GM18907 (cell line): ENCODE measurements around the gene PHTF2.
"Not testable (repeated sequence)": the region's sequence is repeated elsewhere in the genome, so short reads cannot be mapped to it uniquely, and the experiment has no call there.

Source experiments
- ATAC-seq: cut with Tn5 transposase; IDR thresholded peaks from one replicate; pipeline ENCODE4 v1.9.1; 2021; ENCODE audit warnings: mild to moderate bottlenecking, moderate library complexity; ENCODE audit not compliant: unreplicated experiment

PHTF2 gene

DNA sequence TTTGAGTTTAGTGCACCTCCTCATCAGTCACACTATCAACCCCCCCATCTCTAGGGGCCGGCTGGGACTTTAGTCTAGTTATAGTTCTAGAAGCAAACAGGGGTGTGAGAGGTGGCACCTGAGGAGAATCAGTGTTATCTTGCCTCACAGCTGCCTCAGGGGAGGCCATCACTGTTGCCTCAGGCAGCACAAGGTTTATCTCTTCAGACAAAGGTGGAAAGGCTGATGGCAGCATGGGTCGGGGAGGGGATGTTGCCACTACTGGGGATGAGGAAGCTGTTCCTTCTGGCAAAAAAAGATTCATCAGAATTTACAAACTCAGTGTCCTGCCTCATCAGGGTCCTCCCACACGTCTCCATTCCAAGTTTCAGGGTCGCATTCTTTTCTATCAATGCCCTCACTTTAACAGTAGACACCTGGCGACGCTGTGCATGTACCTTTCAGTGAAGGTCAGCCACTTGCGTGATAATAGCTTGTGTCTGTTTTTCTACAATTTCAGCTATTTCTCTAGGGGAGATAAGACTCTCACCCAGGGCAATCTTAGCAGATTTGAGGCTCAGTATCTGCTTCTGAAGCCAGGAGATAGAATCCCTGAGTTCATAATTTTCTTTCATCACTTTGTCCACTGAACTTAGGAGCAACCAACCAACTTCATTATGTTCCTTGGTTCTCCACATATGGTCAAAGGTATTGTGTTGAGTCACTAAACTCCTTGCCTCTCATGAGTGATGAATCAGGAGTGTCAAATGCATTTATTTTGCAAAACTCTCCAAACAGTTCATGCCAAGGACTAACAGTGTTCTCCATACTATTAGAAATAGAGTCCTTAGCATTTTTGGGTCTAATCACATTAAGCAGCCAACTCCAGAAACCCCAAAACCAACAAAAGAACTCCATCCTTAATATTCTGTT, 75.1 kb downstream of the PHTF2 start:
- not testable (repeated sequence) for ATAC-seq

DNA sequence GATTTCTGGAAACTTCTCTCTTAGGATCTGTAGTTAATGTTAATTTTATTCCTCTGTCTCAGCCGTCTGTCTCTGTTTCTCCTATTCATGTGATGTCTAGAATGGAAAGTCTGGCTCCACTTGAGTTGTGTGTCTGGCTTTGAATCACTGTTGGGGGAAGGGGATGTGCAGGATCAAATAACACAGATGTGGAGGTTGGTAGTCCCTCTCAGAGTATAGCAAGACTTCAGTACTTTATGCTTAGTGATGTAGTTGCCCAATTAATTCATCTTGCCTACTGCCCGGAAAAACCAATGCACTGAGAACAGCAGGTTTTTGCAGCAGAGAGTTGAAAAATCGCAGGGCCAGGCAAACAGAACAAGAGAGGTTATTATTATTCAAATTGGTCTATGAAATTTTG, 79.2 kb downstream of the PHTF2 start:
- ATAC-seq: no peak

DNA sequence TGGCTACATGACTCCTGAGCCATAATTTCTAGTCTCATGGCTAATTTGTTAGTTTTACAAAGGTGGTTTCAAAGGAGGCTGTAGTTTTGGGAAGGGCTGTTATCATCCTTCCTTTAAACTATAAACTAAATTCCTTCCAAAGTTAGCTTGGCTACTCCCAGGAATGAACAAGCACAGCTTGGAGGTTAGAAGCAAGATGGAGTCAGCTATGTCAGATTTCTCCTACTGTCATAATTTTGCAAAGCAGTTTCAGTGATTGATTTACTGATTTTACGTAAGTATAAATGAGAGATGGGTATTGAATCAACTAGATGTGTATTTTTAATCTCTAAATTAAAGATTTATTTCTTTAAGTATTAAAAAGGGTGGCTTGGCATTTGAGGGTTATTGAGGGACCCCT, 79.9 kb downstream of the PHTF2 start:
- no peak for ATAC-seq

DNA sequence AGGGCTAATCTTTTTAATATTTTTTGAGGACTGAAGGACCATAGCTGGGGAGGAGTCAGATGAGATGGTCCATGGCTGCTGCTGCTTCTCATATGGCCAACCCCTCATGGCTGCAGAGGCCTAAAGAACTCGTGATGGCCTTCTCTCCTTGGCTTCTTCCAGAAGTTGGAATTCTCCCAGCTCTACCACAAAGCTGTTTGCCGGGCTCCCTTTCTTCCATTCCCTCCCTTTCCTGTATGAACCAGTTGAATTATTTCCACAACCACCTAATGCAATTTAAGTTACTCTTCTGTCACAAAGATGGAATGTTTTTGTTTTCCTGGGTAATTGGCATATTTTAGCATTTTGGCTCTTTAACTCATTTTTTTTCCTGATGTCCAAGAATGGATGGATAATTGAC, 80.7 kb downstream of the PHTF2 start:
- ATAC-seq: no peak

DNA sequence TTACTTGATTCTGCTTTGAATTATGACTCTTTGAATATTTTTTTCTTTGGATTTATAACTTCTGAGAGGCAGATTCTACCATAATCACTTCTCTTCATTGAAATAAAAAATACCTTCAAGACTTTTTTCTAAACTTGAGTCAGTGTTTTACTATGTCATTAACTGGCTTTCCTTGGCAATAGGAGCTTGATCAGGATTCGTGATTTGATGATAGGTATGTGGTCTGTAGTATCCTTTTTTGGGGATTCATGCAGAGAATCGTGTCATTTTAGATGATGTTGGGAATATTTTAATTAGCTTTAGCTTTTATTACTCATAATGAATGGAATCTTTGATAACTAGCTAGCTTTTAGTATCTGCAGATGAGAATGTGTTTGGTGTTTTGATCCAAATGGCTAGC, 83.3 kb downstream of the PHTF2 start:
- ATAC-seq: no peak

DNA sequence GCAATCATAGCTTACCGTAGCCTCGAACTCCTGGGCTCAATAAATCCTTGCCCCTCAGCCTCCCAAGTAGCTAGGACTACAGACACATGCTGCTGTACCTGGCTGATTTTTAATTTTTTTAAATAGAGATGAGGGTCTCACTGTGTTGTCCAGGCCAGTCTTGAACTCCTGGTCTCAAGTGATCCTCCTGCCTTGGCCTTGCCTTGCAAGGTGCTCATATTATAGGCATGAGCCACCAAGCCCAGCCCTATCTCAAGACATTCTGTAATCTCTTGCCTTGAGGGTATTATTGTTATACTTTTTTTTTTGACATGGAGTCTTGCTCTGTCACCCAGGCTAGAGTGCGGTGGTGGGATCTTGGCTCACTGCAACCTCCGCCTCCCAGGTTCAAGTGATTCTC, 86.6 kb downstream of the PHTF2 start:
- no peak for ATAC-seq

DNA sequence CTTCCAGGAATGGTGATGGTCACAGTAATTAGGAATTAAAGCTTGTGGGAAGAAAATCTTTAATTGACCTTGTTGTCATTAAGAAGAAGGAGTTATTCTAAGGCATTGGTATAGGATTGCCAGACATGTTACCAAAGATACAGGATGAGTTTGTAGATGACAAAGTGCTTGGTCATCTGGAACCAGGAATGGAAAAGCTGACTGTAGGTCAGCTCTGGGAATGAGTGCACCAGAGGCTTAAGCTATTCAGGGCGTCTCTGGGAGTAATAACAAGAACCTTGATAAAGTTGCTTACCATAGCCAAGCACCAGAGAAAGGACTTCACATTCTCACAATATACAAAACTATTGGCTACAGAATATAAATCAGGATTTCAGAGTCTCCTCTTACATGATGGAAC, 89.0 kb downstream of the PHTF2 start:
- no peak for ATAC-seq

DNA sequence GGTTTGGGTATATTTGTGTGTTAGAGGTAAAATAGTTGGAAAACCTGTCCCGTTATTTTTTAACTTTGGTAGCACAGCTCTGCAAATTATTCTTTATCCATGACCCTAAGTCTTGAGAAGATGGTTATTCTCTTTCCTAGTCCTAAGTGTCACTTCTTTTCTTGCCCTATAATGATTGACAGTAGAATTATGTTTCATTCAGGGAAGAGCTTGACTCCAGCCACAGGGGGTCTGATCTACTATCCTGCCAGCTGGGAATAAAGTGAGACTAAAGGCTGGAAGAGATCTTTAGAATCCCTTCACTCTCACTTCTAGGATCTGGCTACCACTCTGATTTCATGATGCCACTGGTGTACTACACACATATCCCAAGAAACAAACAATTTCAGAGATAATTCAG, 90.4 kb downstream of the PHTF2 start:
- no peak for ATAC-seq

DNA sequence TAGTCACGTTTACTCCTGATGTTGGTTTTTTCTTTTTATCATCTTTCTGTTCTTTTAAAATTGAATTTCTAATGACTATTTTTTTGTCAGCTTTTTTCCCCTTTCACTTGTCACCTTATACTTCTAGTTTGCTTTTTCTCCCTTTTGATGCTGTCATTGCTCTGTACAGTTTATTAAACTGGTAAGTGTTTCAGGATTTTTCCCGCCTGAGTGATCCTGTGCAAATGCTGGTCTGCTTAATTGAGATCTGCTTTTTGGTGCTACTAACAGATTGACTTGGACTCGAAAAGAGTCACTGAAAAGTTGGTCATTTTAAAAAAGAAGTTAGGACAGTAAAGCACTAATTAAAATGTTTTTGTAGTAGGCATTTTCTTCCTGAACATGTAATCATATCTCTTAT, 95.2 kb downstream of the PHTF2 start:
- no peak for ATAC-seq

DNA sequence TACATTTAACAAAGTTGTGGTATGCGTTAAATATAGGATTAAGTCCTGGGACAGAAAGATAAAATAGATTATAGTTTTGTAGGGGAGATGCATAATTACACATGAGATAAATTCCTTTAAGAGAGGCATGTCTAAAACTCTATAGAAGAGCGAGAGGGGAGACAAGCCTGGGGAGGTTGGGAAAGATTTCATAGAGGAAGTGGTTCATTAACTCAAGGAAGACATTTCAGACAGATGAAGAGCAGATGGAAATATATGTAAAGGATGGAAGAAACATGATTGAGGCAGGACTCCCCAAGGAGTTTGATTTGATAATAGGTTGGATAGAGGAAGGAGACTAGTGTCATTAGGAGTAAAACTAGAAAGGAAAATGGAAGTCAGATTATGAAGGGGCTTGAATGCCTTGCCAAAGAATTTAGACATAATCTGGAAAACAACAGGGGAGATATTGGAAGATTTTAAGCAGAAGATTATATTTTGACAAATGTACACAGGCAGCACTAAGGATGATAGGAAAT, 96.1 kb downstream of the PHTF2 start:
- ATAC-seq: no peak

DNA sequence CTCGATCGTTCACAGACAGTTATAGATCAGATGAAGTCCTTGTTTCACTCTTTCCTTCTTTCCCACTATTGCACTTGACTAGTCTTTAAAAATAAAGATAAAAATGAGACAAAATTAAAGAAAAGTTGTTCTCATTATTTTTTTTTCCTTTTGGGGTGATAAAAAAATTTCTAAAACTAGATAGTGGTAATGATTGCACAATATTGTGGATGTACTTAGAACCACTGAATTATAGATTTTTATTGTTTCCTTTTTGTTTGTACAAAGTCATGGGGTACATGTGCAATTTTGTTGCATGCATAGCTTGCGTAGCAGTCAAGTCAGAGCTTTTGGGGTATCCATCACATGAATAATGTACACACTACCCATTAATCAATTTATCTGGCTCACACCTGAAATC, 97.3 kb downstream of the PHTF2 start:
- no peak for ATAC-seq

DNA sequence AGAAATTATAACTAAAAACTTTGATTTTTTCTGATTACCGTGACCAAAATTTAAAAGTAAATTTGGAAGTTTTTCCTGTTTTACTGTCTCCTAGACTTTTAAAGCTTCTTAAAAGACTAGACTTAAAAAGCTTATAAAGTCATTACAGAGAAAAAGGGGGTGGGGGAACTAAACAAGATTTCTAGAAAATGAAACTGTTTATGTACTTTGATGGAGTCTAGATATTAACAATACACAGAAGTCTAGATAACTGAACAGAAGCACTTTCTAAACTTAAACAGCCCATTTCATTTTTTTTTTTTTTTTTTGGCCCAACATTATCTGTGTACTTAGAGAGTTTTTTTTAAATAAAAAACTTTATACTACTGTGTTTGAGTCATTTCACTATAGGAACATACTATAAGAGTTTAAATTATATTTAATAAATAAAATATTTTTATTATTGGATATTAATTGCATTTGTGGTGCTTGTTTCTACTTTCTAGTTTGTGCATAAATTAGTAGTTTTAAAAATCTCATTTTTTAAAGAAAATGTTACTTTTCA, 98.5 kb downstream of the PHTF2 start:
- no peak for ATAC-seq

DNA sequence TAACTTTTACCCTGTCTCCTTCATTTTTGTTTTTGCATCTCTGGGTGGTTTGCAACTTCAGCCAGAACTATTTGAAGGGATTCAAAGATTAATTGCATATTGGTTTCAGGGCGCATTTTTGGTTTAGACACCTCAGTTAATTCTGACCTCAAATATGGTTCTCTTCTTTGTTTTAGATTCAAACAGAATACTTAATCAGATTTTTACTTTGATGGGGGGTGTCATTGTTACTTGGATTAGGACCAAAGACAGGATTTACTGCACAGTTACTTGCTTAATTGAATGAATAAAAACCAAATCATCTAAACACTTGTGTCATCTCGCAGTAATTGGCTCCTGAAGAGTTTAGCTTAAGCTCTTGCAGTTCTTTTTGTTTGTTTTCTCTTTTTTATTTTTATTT, 100.9 kb downstream of the PHTF2 start:
- no peak for ATAC-seq

DNA sequence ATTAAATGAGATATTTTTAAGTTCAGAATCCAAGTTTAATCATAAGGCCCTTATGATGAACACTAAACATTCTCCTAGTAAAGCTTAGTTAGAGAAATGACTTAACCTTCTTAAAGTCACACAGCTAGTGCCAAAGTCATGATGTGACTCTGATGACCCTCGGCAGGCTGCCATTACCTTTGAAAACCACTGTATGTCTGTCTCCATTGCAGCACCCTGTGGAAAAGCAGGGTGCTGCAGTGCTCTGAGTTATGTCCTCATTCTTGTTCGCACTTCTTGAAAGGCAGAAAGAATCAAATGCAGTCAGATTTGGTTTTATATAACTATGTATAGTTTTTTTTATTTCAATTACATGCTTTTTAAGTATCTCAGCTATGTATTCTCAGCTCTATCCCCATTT, 105.0 kb downstream of the PHTF2 start:
- peak; percentile 40 for ATAC-seq

DNA sequence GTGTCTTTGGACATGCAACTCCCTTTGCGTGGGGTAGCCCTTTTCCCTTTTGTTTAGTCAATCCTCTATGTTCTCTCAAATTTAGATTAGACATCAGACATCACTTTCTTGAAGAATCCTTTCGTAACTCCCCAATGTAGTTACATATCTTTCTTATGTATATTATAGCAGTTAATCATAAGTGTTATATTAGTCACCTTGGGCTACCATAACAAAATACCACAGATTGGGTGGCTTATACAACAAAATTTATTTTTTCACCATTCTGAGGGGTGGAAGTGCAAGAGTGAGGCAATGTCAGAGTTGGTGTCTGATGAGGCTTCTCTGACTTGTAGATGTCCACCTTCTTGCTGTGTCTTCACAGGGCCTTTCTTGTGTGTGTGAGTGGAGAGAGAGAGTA, 105.7 kb downstream of the PHTF2 start:
- ATAC-seq: no peak

DNA sequence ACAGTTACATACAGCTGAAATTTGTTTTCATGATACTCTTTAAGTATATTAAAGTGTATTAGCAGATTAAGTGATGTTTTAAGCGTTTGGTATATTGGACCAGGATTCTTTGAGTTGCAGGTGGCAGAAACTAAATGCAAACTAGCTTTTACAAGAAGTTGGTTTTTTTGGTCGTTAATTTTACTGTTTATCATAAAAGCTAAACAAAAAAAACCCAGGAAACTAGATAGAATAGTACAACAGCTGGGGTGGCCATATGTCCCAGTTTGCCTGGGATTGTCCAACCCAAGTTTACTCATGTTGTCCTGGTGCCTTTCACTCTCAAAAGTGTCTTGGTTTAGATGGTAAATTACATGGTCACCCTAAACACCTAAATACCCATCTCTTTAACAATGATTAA, 108.7 kb downstream of the PHTF2 start:
- ATAC-seq: no peak

DNA sequence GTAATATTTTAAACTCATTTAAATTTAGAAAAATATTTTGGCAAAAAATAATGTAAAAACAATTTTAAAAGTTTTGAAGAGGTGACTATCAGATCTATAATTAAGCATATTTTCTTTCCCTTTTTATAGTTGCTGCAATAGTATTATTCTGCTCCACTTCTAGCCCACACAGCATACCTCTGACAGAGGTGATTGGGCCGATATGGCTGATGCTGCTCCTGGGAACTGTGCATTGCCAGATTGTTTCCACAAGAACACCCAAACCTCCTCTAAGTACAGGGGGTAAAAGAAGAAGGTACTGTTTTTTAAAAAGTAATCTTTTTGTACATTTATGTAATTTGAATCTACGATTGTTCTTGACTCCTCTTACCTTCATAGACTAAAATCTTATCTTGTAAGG, 110.1 kb downstream of the PHTF2 start:
- ATAC-seq: no peak

DNA sequence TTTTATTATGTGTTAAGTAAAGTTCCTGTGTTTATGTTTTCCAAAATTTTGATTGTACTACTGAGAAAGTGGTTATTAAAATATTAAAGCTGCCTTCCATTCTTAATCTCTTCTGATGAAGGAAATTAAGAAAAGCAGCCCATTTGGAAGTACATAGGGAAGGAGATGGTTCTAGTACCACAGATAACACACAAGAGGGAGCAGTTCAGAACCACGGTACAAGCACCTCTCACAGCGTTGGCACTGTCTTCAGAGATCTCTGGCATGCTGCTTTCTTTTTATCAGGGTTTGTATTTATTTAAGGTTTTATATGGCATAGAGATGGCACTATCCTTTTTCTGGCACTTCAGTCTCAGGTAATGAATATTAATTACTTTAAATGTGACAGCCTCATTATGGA, 111.6 kb downstream of the PHTF2 start:
- ATAC-seq: no peak

DNA sequence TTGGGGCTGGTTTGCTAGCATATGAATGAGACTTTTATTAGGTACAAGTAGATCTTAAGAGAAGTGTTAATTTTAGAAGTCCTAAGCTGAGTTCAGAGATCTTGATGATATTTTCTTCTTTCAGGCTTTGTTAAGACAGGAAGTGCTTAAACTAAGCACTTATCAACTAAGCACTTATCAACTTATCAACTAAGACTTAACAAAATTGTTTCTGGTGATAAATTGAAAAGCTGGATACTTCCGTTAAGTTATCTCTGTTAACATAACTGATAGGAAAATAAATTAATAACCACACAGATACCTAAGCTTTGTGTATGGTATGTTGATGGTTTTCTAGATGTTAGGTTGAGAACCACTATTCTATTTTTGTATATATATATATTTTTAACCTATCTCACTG, 113.7 kb downstream of the PHTF2 start:
- ATAC-seq: no peak

DNA sequence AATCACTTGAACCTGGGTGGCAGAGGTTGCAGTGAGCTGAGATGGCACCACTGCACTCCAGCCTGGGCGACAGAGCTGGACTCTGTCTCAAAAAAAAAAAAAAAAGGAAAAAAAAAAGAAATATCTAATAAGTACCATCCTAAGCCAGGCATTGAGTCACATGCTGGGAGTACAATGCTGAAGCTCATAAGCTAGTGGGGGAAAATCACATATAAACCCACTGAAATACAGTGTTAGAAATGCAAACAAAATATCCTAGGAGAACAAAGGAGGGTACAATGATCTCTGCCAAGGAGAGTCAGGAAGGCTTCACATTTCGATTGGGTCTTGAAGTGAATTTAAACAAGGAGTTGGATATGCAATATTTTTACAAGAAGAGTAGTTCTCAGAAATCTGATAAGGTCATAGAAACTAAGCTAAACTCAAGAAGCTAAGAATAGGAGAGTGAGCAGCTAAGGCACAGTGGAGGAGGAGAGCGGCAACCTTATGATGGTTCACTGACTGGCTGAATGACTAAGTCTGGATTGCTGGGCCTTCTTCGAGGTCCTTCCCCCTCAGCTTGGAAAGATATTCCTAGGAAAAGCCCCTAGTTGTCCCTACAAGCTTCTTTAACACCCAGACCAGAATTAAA, 115.5 kb downstream of the PHTF2 start:
- ATAC-seq: no peak

DNA sequence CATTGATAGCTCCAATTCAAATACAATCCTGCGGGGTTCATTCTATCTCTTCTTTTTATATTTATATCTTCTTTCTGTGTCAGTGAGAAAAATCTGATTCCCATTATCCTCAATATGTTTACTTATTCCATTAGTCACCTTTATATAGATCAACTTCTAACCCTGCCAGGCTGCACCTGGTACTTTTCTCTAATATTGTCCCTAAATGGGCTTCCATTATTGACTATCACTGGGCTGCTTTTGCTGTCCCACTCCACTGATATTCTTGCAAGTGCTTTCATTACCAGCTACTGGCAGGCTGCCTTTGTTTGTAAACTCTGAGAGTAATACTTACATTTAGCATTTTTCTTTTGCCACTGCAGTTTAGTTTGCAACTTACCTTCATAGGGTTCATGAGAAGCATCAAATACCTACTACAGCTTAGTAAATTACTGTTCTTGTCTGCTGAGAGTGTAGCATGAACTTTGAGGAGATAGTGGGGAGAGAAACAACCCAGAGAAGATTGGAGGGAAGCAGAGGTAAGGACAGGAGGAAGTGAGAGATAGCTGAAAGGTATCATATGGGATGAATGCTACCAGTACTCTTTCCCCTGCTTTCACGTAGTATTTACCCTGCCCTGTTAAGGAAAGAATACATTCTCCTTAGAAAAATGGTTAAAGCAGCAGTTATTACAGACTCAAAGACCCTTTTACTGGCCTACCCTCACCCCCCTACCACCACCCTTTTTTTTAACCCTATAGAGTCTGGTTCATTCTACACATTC, 119.1 kb downstream of the PHTF2 start:
- no peak for ATAC-seq
